ENCODE data around the gene HUS1. TPM values are rescaled to one million over a fixed set of nuclear protein-coding genes. Genes with fewer than 3 reads are reported as not detected.

The HUS1 gene
- total and polyA plus RNA-seq, 2 of the 4 experiments (the other 2 are of a cell fraction) = 16.2 to 18.3 TPM

GRCh38 chr7:48025624-48026023 is 46.2 kb upstream of the HUS1 start:
- intact Hi-C loops (cut with micrococcal nuclease) = no loop called here
- dilution Hi-C loops (cut with HindIII; ENCODE audit: low sequenced_read_pairs, unreplicated experiment) = no loop called here
- no peak overlapping the region for H2AK5ac ChIP-seq (ENCODE audit: low read depth, low read length)
- H3K9me3 ChIP-seq (ENCODE audit: control insufficient read depth, insufficient read depth, low read length) = peaks cover 2% of the 10 kb centered on the region; the same call in 1 of the 2 replicates
- H2BK20ac ChIP-seq (ENCODE audit: low read depth, low read length) = no peak overlapping the region
- H3K27ac ChIP-seq (ENCODE audit: insufficient read depth, low read length) = no peak overlapping the region
- no CpG with 5 or more reads among the region's 5 CpGs for WGBS, 2 experiments (ENCODE audit: extremely low coverage in 2 of 2, insufficient read length in 1 of 2)
- H2AK9ac ChIP-seq (replicated peaks; ENCODE audit: low read depth, low read length, poor library complexity) = no peak overlapping the region
- no peak overlapping the region for H4K5ac ChIP-seq (ENCODE audit: low read depth, low read length)
- DNase-seq (no peak), ATAC-seq (ENCODE audit: low read depth) (no peak)
- ChIA-PET POLR2A (ENCODE audit: unreplicated experiment) (no interaction called here), CTCF (no interaction called here)
- no peak overlapping the region for H3K14ac ChIP-seq (replicated peaks; ENCODE audit: low read depth, low read length)
- BruUV-seq (replicated peaks) = no TSS peak
- no peak overlapping the region for H3K4ac ChIP-seq (ENCODE audit: low read depth, low read length)
- H2BK5ac ChIP-seq (ENCODE audit: low read depth, low read length, poor library complexity, severe bottlenecking) = no peak overlapping the region
- no peak overlapping the region for H3K56ac ChIP-seq (ENCODE audit: extremely low read depth, insufficient read depth, low read length)
- H3K4me1 ChIP-seq (ENCODE audit: control insufficient read depth, insufficient read depth, low read length) = no peaks in the 10 kb centered on the region
- no peak overlapping the region for H3K4me2 ChIP-seq (ENCODE audit: low read depth, low read length)
- in situ Hi-C loops (cut with MboI; ENCODE audit: low sequenced_read_pairs) = no loop called here
- H3K36me3 ChIP-seq (ENCODE audit: control insufficient read depth, insufficient read depth, low read length) = no peaks in the 10 kb centered on the region
- H3K23ac ChIP-seq (ENCODE audit: low read depth, low read length) = no peak overlapping the region
- no peak overlapping the region for H2BK15ac ChIP-seq (ENCODE audit: low read depth, low read length)
- no peak overlapping the region for H2AFZ ChIP-seq (replicated peaks; ENCODE audit: low read length, poor library complexity)
- H4K20me1 ChIP-seq (ENCODE audit: insufficient read depth, low read length) = no peaks in the 10 kb centered on the region
- H3K9me1 ChIP-seq (ENCODE audit: insufficient read depth, low read length) = no peaks in the 10 kb centered on the region
- H4K8ac ChIP-seq (ENCODE audit: low read depth in 2 of 2, low read length in 2 of 2) = no peak overlapping the region
- H2BK120ac ChIP-seq (ENCODE audit: low read depth, low read length) = no peak overlapping the region
- no peak overlapping the region for H3K18ac ChIP-seq (ENCODE audit: low read depth, low read length)
- no peak overlapping the region for H3K4me3 ChIP-seq (ENCODE audit: insufficient read depth, low read depth, low read length)
- no peak overlapping the region for H4K91ac ChIP-seq (ENCODE audit: insufficient read depth, low read depth, low read length)
- peaks cover 23% of the 10 kb centered on the region for H3K27me3 ChIP-seq (ENCODE audit: control insufficient read depth, insufficient read depth, low read length)
- no peak overlapping the region for H3K9ac ChIP-seq (ENCODE audit: low read depth, low read length)
- TF ChIP-seq MXI1 (IDR thresholded peaks at IDR 0.05; ENCODE audit: borderline replicate concordance, low read depth, low read length) = no peak
- TF ChIP-seq MAFK (IDR thresholded peaks at IDR 0.05; ENCODE audit: low read depth, low read length) = no peak
- no peak for TF ChIP-seq USF2 (IDR thresholded peaks at IDR 0.05; ENCODE audit: low read depth, low read length)
- no peak for TF ChIP-seq NFE2L2 (IDR thresholded peaks at IDR 0.05; ENCODE audit: low read depth, low read length)
- TF ChIP-seq RFX5 (IDR thresholded peaks at IDR 0.05; ENCODE audit: low read depth, low read length) = no peak
- no peak for TF ChIP-seq CHD1 (IDR thresholded peaks at IDR 0.05; ENCODE audit: low read depth, low read length)
- no peak for TF ChIP-seq BHLHE40 (IDR thresholded peaks at IDR 0.05; ENCODE audit: low read depth, low read length)
- TF ChIP-seq POLR2A (IDR thresholded peaks at IDR 0.05; ENCODE audit: low read depth, low read length) = no peak
- TF ChIP-seq CEBPB (IDR thresholded peaks at IDR 0.05; ENCODE audit: low read depth, low read length) = no peak
- no peak for TF ChIP-seq FOS (IDR thresholded peaks at IDR 0.05; ENCODE audit: low read depth, low read length)
- no peak for TF ChIP-seq SMC3 (IDR thresholded peaks at IDR 0.05; ENCODE audit: low read depth, low read length)
- TF ChIP-seq CTCF (conservative IDR thresholded peaks at IDR 0.05; ENCODE audit: low read depth, low read length) = no peak
- no peak for TF ChIP-seq RAD21 (IDR thresholded peaks at IDR 0.05; ENCODE audit: low read length)
- TF ChIP-seq RCOR1 (IDR thresholded peaks at IDR 0.05; ENCODE audit: insufficient replicate concordance, low read length) = no peak
- TF ChIP-seq MAZ (IDR thresholded peaks at IDR 0.05; ENCODE audit: borderline replicate concordance, low read depth, low read length) = no peak
- TF ChIP-seq, protein P1, sequence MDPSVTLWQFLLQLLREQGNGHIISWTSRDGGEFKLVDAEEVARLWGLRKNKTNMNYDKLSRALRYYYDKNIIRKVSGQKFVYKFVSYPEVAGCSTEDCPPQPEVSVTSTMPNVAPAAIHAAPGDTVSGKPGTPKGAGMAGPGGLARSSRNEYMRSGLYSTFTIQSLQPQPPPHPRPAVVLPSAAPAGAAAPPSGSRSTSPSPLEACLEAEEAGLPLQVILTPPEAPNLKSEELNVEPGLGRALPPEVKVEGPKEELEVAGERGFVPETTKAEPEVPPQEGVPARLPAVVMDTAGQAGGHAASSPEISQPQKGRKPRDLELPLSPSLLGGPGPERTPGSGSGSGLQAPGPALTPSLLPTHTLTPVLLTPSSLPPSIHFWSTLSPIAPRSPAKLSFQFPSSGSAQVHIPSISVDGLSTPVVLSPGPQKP (IDR thresholded peaks at IDR 0.05; ENCODE audit: borderline replicate concordance, low read depth, low read length) = no peak
- H3K79me1 ChIP-seq (ENCODE audit: low read depth in 1 of 2, low read length in 2 of 2) = no peaks in the 10 kb centered on the region
